ENCODE results near the gene TMPRSS9. TPM values are rescaled to one million over a fixed set of nuclear protein-coding genes. Genes with fewer than 3 reads are reported as not detected.

Gene TMPRSS9
- total RNA-seq, 1 donor from 2014 or later, result not detected

- no peak for DNase-seq (ENCODE audit: low spot score)
These were observed 74.7 kb downstream of the TMPRSS9 start for GRCh38 chr19:2434721-2435265.

GRCh38 chr19:2436384-2436783 lies 76.3 kb downstream of the TMPRSS9 start:
- DNase-seq (ENCODE audit: low spot score), result no peak

GRCh38 chr19:2436926-2437325 lies 76.9 kb downstream of the TMPRSS9 start:
- DNase-seq (ENCODE audit: low spot score), result no peak

GRCh38 chr19:2438178-2438577 lies 78.1 kb downstream of the TMPRSS9 start:
- no peak for DNase-seq (ENCODE audit: low spot score)

- DNase-seq (ENCODE audit: low spot score), result no peak
These were observed 80.5 kb downstream of the TMPRSS9 start for GRCh38 chr19:2440515-2440914.

- DNase-seq (ENCODE audit: low spot score), result no peak
These were observed 81.2 kb downstream of the TMPRSS9 start for GRCh38 chr19:2441096-2441752.

GRCh38 chr19:2443116-2443784 lies 83.2 kb downstream of the TMPRSS9 start:
- DNase-seq (ENCODE audit: low spot score), result no peak

GRCh38 chr19:2443785-2444182 lies 83.7 kb downstream of the TMPRSS9 start:
- no peak for DNase-seq (ENCODE audit: low spot score)

GRCh38 chr19:2444251-2445002 lies 84.4 kb downstream of the TMPRSS9 start:
- no peak for DNase-seq (ENCODE audit: low spot score)

- no peak for DNase-seq (ENCODE audit: low spot score)
These were observed 86.3 kb downstream of the TMPRSS9 start for GRCh38 chr19:2446381-2446780.

- DNase-seq (ENCODE audit: low spot score), result no peak
These were observed 89.0 kb downstream of the TMPRSS9 start for GRCh38 chr19:2449019-2449418.

- DNase-seq (ENCODE audit: low spot score), result no peak
These were observed 91.1 kb downstream of the TMPRSS9 start for GRCh38 chr19:2451138-2451537.

GRCh38 chr19:2451741-2452140 lies 91.7 kb downstream of the TMPRSS9 start:
- DNase-seq (ENCODE audit: low spot score), result no peak

GRCh38 chr19:2453431-2454025 lies 93.5 kb downstream of the TMPRSS9 start:
- DNase-seq (ENCODE audit: low spot score), result no peak

- no peak for DNase-seq (ENCODE audit: low spot score)
These were observed 94.3 kb downstream of the TMPRSS9 start for GRCh38 chr19:2454199-2454961.

GRCh38 chr19:2454962-2455850 lies 95.1 kb downstream of the TMPRSS9 start:
- no peak for DNase-seq (ENCODE audit: low spot score)

GRCh38 chr19:2455851-2456570 lies 95.9 kb downstream of the TMPRSS9 start:
- DNase-seq (ENCODE audit: low spot score), result no peak

GRCh38 chr19:2457394-2458037 lies 97.5 kb downstream of the TMPRSS9 start:
- no peak for DNase-seq (ENCODE audit: low spot score)

- DNase-seq (ENCODE audit: low spot score), result no peak
These were observed 98.0 kb downstream of the TMPRSS9 start for GRCh38 chr19:2458054-2458453.
